IPS-18a (cell line): ENCODE data around the gene THBD.

Source experiments
- H3K27ac ChIP-seq: one replicate; pipeline ENCODE4 v1.5.1; 2013; ENCODE audit warnings: low read length
- H3K27me3 ChIP-seq: one replicate; pipeline ENCODE4 v1.6.1; 2013; ENCODE audit warnings: mild to moderate bottlenecking, low read length; ENCODE audit not compliant: control insufficient read depth, insufficient read depth
- H3K36me3 ChIP-seq: one replicate; pipeline ENCODE4 v1.6.1; 2013; ENCODE audit warnings: low read depth, low read length; ENCODE audit not compliant: control insufficient read depth
- H3K4me1 ChIP-seq: one replicate; pipeline ENCODE4 v1.6.1; 2013; ENCODE audit warnings: low read depth, low read length; ENCODE audit not compliant: control insufficient read depth
- H3K4me3 ChIP-seq: one replicate; pipeline ENCODE4 v1.5.1; 2013; ENCODE audit warnings: low read length
- H3K9ac ChIP-seq: one replicate; pipeline ENCODE4 v1.6.1; 2013; ENCODE audit warnings: mild to moderate bottlenecking, low read length, moderate library complexity
- H3K9me3 ChIP-seq: one replicate; pipeline ENCODE4 v1.6.1; 2013; ENCODE audit warnings: low read depth, low read length; ENCODE audit not compliant: control insufficient read depth

THBD gene

DNA sequence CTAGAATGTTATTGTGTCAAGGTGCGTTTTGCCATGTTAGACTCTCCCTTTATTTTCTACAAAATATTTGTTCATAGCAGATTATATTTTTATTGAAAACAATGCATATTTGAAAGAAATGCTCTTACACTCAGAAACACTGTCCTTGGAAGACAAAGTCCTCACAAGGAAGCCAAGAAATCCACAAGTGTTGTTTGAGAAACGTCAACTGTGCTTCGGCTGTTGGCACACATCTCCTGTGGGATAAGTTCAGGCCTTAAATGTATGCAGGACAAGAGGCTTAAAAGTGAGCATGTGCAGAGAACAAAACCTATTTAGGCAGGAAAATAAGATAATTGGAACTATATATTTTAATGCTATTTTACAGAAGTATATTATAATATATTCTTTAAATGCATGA, 9.5 kb upstream of the THBD start:
- no peaks in the 10 kb centered on the region for H3K36me3 ChIP-seq
- H3K4me3 ChIP-seq, result no peak overlapping the region
- no peaks in the 10 kb centered on the region for H3K9me3 ChIP-seq
- no peak overlapping the region for H3K27ac ChIP-seq
- no peak overlapping the region for H3K9ac ChIP-seq
- no peaks in the 10 kb centered on the region for H3K27me3 ChIP-seq
- peaks cover 21% of the 10 kb centered on the region for H3K4me1 ChIP-seq

DNA sequence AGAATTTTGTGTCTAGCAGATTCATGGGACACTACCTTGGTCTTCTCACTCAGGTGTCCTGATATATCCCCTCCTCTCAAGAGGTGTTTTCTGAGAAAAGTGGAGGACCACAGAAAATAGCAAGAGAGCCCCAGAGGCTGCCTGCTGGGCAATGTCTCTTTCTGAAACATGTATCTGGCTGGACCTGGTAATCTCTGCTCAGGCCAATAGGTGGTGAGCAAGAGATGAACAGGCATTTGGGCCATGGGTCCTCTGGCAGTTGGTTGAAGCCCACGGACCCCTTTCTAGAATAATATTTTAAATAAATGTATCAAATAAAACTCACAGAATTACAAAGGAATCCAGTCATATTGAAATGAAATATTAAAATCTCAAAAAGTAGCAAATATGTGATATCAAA, 8.8 kb upstream of the THBD start:
- H3K36me3 ChIP-seq, result no peaks in the 10 kb centered on the region
- H3K27me3 ChIP-seq, result no peaks in the 10 kb centered on the region
- no peak overlapping the region for H3K9ac ChIP-seq
- no peak overlapping the region for H3K27ac ChIP-seq
- H3K9me3 ChIP-seq, result no peaks in the 10 kb centered on the region
- no peak overlapping the region for H3K4me3 ChIP-seq
- H3K4me1 ChIP-seq, result peaks cover 19% of the 10 kb centered on the region

DNA sequence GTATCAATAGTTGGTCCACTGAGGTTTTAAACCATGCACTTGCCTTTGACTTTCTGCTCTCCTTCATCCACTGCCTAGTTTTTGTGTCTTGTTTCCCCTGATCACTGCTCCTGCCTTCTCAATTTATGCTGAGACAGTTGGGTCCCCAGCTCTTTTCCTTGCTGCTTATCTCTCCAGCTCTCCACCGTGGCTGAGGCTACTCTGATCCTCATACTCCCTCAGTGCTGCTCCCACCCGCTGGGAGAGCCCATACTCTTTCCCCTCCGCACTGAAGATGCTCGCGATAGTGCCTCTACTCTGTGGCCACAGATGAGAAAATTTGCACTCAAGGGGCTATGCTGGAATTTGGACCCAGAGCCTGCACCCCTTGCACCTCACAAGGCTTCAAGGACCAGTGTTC, 3.4 kb upstream of the THBD start:
- Histone ChIP-seq H3K9me3 (no peaks in the 10 kb centered on the region), H3K9ac (no peak overlapping the region), H3K27me3 (peaks cover 43% of the 10 kb centered on the region), H3K4me1 (peaks cover 5% of the 10 kb centered on the region), H3K4me3 (no peak overlapping the region), H3K36me3 (no peaks in the 10 kb centered on the region), H3K27ac (no peak overlapping the region)

DNA sequence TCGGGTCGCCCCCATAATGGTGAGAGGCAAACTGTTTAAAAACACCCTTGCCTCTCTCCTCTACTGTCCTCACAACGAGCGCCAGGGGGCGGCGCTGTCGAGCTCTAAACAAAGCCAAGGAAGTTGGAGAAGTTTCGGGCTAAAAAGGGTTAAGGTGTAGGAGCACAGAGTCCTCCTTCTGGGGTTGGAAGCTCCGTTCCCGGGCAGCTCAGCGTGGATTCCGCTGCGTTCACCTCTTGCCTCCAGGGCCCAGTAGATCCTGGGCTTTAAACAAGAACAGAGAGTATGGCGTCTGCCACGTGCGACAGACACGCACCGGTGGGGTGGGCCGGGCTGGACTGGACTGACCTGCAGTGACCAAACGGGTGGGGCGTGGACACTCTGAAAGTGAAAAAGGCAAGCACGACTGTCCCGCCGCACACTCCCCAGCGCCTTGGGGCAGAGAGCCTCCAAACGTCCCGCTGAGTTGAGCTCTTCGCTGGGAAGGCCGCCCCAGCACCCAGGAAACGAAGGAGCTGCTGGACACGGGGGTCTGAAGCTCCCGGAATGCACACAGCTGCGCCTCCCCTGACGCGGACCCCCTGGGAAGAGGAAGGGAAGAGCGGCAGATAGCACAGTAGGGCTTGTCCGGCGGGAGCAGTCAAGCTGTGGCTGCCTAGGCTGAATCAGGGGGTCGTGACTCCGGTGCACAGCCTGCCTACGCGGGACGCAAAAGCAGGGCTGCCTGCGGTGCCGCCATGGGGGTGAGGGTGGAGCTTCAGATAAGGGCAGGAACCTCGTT, 1.6 kb upstream of the THBD start:
- Histone ChIP-seq H3K27ac (no peak overlapping the region), H3K36me3 (no peaks in the 10 kb centered on the region), H3K27me3 (peaks cover 62% of the 10 kb centered on the region), H3K9me3 (no peaks in the 10 kb centered on the region), H3K4me1 (peaks cover 5% of the 10 kb centered on the region), H3K9ac (peak overlapping the region; percentile 46), H3K4me3 (peak overlapping the region; percentile 75)

DNA sequence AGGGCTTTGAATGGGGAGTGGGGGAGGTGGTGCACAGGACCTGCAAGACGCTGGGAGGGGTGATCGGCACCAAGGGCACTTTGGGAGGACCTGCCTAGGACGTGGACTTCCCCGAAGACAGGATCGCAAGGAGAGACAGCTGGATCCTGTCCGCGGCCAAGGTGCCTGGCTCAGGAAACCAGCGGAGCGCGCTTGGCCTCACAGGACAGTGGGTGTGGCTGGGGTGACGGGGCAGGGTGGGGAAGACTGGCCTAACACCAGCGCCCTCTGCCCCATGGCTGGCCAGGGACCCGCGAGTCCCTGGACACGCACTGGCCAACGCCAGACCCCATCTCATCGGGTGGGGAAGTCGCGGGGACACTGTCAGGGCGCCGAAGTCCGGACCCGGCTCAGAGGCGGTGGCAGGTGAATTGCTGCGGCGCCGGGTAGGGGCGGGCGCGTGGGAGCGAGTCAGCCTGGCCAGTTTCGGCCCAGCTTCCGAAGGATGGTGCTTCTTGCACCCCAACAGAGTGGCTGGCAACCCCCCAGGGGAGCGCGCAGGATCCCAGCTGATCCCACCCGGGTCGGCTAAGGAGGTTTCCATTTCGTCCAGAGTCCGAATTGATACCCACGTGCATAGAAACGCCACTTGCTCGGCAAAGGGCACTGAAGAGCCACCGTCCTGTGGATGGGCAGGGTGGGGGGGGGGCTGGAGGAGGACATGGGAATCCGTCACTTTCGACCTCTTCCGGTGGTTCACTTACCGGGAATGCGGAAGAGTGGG, 785 bp upstream of the THBD start:
- Histone ChIP-seq H3K9ac (no peak overlapping the region), H3K27ac (no peak overlapping the region), H3K4me1 (peaks cover 5% of the 10 kb centered on the region), H3K9me3 (no peaks in the 10 kb centered on the region), H3K4me3 (peak overlapping the region; percentile 55), H3K36me3 (no peaks in the 10 kb centered on the region), H3K27me3 (peaks cover 70% of the 10 kb centered on the region)

DNA sequence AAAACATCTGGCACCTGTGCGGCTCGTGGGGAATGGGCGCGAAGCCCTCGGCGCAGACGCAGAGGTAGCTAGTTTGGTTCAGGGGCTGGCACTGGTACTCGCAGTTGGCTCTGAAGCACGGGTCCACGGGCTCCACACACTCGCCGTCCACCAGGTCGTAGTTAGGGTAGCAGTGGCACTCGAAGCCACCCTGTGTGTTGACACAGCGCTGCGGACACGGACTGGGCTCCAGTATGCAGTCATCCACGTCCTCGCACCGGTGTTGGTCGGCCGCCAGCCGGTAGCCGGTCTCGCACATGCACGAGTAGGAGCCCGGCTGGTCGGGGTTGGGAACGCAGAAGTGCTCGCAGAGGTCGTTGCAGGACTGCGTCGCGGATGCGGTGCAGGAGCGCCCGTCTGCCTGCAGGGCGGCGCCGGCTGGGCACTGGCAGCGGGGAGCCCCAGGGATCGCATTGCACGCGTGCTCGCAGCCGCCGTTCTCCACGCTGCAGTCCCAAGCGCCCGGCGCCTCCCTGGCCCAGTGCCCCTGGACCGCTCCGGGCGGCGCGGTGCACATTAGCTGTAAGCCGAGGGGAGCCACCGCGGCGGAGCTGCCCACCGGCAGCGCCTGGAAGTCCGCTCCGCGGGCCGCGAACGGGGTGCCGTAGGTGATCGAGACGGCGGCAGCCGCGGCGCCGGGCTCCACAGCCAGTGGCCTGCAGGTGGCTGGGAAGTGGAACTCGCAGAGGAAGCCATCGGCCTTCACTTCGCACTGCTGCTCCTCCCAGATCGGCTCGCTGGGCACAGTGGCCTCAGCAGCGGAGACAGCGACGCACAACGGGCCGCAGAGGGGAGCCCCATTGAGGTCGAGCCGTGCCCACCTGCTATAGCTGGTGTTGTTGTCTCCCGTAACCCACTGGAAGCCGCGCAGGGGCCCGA, 930 bp downstream of the THBD start:
- Histone ChIP-seq H3K36me3 (no peaks in the 10 kb centered on the region), H3K27ac (no peak overlapping the region), H3K4me3 (peak overlapping the region; percentile 55), H3K27me3 (peaks cover 87% of the 10 kb centered on the region), H3K9ac (no peak overlapping the region), H3K9me3 (no peaks in the 10 kb centered on the region), H3K4me1 (peaks cover 8% of the 10 kb centered on the region)

DNA sequence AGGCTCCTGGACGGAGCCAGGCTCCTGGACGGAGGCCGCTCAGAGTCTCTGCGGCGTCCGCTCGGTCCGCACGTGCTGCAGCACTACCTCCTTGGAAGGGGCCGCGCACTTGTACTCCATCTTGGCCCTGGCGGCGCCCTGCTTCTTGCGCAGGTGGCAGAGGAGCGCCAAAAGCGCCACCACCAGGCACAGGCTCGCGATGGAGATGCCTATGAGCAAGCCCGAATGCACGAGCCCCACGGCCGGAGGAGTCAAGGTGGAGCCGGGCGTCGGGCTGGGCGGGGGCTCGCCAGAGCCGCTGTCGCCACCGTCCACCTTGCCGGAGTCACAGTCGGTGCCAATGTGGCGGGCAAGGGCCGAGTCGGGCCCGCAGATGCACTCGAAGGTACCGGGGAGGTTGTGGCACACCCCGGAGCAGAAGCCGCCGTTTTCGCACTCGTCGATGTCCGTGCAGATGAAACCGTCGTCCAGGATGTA, 1.7 kb downstream of the THBD start:
- peak overlapping the region; percentile 14 for H3K4me3 ChIP-seq
- no peak overlapping the region for H3K9ac ChIP-seq
- no peaks in the 10 kb centered on the region for H3K36me3 ChIP-seq
- H3K4me1 ChIP-seq, result peaks cover 14% of the 10 kb centered on the region
- peaks cover 87% of the 10 kb centered on the region for H3K27me3 ChIP-seq
- no peaks in the 10 kb centered on the region for H3K9me3 ChIP-seq
- no peak overlapping the region for H3K27ac ChIP-seq

DNA sequence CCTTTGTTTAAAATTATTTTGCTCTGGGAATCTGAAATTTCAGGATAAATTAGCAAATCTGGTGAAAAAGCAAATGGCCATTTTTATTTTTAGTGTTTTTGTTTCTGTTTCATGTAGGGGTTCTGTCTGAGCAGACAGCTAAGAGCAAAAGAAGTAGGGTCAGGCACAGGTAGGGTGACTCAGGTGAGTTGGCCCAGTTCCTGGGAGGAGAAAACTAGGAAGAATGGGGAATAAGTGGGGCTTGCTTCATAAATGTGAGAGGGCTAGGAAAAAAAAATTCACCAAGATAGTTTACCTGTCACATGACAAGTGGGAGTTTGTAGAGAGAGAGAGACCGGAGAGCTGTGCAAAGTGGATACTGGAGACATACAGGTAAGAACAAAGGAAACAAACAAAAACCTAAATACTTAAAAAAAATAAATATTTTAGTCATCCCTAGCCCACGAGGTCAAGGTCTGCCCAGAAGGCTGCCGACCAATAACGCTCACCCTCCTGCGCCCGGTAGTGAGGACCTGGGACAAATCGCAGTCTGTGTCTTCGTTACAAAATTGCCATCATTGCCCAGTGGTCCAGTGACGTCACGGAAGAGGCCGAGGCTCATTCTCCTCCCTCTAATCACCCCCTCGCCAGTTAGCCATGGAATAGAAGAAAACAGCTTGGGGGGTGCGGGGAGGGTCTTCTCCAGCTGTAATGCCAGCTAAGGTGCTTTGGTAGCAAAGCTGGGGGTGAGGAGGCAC, 2.3 kb downstream of the THBD start:
- no peak overlapping the region for H3K4me3 ChIP-seq
- H3K9ac ChIP-seq, result no peak overlapping the region
- H3K4me1 ChIP-seq, result peaks cover 20% of the 10 kb centered on the region
- peaks cover 81% of the 10 kb centered on the region for H3K27me3 ChIP-seq
- H3K27ac ChIP-seq, result no peak overlapping the region
- H3K36me3 ChIP-seq, result no peaks in the 10 kb centered on the region
- H3K9me3 ChIP-seq, result no peaks in the 10 kb centered on the region

DNA sequence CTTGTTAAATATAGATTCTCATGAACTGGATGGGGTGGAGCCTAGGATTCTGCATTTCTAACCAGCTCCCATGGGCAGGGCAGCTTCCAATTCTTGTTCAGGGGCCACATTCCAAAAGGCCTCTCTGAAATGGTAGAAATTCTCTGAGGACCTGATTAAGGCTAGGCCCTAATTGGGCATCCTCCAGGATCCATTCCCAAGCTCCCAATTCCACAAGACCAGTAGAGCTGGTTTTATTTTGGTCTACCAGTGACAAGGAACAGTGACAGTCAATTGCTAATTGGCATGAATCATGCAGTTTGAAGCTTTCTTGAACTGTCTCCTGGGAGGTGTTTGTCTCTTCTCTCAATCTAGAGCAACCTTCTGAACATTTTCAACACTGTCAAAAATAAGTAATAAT, 3.0 kb downstream of the THBD start:
- Histone ChIP-seq H3K4me1 (peaks cover 20% of the 10 kb centered on the region), H3K27me3 (peaks cover 75% of the 10 kb centered on the region), H3K27ac (no peak overlapping the region), H3K9me3 (no peaks in the 10 kb centered on the region), H3K9ac (no peak overlapping the region), H3K36me3 (no peaks in the 10 kb centered on the region), H3K4me3 (no peak overlapping the region)

DNA sequence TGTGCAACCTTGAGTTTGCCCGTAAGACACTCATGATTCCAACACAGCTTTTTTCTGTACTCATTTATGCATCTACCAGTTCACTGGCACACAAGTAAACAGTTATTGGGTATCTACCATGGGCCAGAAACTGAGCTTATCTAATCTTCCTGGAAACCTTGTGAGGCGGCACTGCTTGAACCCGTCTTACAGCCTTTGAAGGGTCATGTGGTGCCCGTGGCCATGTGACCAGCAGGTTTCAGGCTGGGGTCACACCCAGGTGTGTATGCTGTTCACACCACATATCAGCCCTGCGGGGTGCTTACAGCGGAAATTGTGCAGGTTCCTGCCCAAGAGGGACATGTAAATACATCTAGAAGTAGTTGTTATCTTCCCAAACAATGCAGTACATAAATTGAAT, 6.1 kb downstream of the THBD start:
- peaks cover 71% of the 10 kb centered on the region for H3K27me3 ChIP-seq
- no peak overlapping the region for H3K27ac ChIP-seq

DNA sequence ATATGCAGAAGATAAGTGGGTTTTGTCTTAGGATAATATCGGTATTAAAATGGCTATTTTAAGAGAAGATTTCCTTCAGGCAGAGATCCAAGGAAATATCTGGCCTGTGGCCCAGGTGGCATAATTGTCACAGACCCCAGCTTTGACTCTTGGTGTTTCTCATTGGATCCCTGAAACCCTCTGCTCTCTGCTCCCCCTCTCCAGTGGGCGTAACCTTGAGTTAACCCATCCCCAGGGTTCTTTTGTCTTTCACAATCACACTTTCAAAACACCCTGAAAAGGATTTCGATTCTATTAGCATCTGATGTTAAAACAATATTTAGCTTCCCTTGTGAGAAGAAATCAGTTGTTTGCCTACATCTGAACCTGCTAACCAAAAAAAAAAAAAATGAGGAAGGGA, 7.2 kb downstream of the THBD start:
- Histone ChIP-seq H3K4me1 (peaks cover 20% of the 10 kb centered on the region), H3K27me3 (peaks cover 68% of the 10 kb centered on the region)

More for the DNA sequence above, 6.1 kb downstream of the THBD start:
- H3K4me1 ChIP-seq, result peaks cover 20% of the 10 kb centered on the region
- no peak overlapping the region for H3K4me3 ChIP-seq
- H3K9me3 ChIP-seq, result no peaks in the 10 kb centered on the region
- H3K36me3 ChIP-seq, result no peaks in the 10 kb centered on the region
- H3K9ac ChIP-seq, result no peak overlapping the region

More for the DNA sequence above, 7.2 kb downstream of the THBD start:
- Histone ChIP-seq H3K36me3 (no peaks in the 10 kb centered on the region), H3K4me3 (peak overlapping the region; percentile 5), H3K9ac (no peak overlapping the region), H3K9me3 (no peaks in the 10 kb centered on the region), H3K27ac (no peak overlapping the region)
